Lower leg skin (tissue), 3 donors: ENCODE results near the gene SDHD.

Experiments used
- POLR2A ChIP-seq, 2 donors: fragments of 450-650 bp; IDR thresholded peaks; one replicate each; pipeline ENCODE4 v1.6.1; 2016 to 2017; ENCODE audit warnings: antibody characterized with exemption in 2 of 2, mild to moderate bottlenecking in 1 of 2, moderate library complexity in 1 of 2
- TF ChIP-seq, protein P1 (sequence below), 3 donors: fragments of 450-650 bp; IDR thresholded peaks; one replicate each; pipeline ENCODE4 v1.5.1; 2016; ENCODE audit warnings: antibody characterized with exemption in 3 of 3, mild to moderate bottlenecking in 3 of 3, moderate library complexity in 2 of 3

DNA sequence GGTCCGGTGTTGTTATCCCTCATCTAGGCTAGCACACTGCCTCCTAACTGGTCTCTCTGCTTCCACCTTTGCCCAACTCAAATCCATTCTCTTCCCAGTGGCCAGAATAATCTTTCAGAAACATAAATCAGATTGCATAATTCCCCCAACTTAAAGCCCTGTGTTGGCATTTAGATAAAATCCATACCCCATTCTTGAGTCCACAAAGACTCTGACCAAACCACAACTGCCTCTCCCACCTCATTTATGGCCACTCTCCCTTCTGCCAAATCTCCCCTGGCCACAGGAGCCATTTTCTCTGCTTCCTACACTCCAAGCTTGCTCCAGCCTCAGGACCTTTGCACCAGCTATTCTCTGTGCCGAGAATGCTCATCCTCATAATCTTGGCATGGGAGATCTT, 40.4 kb downstream of the SDHD start:
- TF ChIP-seq, protein P1, sequence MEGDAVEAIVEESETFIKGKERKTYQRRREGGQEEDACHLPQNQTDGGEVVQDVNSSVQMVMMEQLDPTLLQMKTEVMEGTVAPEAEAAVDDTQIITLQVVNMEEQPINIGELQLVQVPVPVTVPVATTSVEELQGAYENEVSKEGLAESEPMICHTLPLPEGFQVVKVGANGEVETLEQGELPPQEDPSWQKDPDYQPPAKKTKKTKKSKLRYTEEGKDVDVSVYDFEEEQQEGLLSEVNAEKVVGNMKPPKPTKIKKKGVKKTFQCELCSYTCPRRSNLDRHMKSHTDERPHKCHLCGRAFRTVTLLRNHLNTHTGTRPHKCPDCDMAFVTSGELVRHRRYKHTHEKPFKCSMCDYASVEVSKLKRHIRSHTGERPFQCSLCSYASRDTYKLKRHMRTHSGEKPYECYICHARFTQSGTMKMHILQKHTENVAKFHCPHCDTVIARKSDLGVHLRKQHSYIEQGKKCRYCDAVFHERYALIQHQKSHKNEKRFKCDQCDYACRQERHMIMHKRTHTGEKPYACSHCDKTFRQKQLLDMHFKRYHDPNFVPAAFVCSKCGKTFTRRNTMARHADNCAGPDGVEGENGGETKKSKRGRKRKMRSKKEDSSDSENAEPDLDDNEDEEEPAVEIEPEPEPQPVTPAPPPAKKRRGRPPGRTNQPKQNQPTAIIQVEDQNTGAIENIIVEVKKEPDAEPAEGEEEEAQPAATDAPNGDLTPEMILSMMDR (IDR thresholded peaks at IDR 0.05) = no peak
- no peak for TF ChIP-seq POLR2A (IDR thresholded peaks at IDR 0.05)
